Brain microvascular endothelial cell (primary cell): ENCODE measurements around the gene WDR7.

Source experiments
- DNase-seq: peaks from one replicate; pipeline ENCODE4 v3.0.0-alpha.2; 2020
- H3K27ac ChIP-seq: fragments of 250-450 bp; sonication (Bioruptor Pico); 2 replicates; pipeline ENCODE4 v1.5.1; 2020; ENCODE audit warnings: mild to moderate bottlenecking, moderate library complexity
- H3K27me3 ChIP-seq: fragments of 250-450 bp; sonication (Bioruptor Pico); replicated peaks from 2 replicates; pipeline ENCODE4 v1.5.1; 2020; ENCODE audit warnings: mild to moderate bottlenecking
- H3K36me3 ChIP-seq: fragments of 250-450 bp; sonication (Bioruptor Pico); replicated peaks from 2 replicates; pipeline ENCODE4 v1.5.1; 2020; ENCODE audit warnings: mild to moderate bottlenecking
- H3K4me3 ChIP-seq: 2 replicates; pipeline ENCODE4 v1.5.1; 2011; ENCODE audit warnings: low read depth, mild to moderate bottlenecking, control low read depth, low read length, moderate library complexity
- in situ Hi-C: cut with HindIII; loops from 2 replicates; pipeline ENCODE4 v1.10.0; 2017; ENCODE audit warnings: low sequenced_read_pairs, low pct_ligation_motif_present
- TF ChIP-seq, protein P1 (sequence below): IDR thresholded peaks from 2 replicates; pipeline ENCODE4 v1.5.1; 2011; ENCODE audit warnings: low read depth, mild to moderate bottlenecking, moderate library complexity, low read length, control low read depth, inconsistent platforms; ENCODE audit errors: missing control alignments

The WDR7 gene

DNA sequence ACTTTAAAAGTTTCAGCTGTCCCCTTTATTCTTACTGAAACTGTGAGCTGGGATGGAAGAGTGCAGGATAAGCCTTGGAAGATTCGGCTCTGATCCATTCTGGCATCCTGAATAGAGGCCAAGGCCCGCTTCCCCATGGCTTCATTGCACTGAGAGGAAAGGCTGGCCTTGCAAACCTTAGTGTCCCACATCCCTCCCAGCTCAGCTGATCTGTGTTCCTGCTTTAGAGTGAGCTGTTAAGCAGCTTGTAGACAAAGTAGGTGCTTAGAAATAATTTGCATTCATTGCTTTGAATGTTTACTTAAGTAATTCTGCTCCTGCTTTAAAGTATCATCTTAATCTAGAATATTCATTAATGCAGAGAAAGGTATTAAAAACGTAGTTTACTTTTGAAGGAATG lies 326.1 kb downstream of the WDR7 start:
- TF ChIP-seq, protein P1, sequence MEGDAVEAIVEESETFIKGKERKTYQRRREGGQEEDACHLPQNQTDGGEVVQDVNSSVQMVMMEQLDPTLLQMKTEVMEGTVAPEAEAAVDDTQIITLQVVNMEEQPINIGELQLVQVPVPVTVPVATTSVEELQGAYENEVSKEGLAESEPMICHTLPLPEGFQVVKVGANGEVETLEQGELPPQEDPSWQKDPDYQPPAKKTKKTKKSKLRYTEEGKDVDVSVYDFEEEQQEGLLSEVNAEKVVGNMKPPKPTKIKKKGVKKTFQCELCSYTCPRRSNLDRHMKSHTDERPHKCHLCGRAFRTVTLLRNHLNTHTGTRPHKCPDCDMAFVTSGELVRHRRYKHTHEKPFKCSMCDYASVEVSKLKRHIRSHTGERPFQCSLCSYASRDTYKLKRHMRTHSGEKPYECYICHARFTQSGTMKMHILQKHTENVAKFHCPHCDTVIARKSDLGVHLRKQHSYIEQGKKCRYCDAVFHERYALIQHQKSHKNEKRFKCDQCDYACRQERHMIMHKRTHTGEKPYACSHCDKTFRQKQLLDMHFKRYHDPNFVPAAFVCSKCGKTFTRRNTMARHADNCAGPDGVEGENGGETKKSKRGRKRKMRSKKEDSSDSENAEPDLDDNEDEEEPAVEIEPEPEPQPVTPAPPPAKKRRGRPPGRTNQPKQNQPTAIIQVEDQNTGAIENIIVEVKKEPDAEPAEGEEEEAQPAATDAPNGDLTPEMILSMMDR = no peak
- no peak for DNase-seq
- H3K27ac ChIP-seq = no peak overlapping the region
- no peak overlapping the region for H3K4me3 ChIP-seq
- in situ Hi-C loops = no loop called here
- no peaks in the 10 kb centered on the region for H3K27me3 ChIP-seq
- H3K36me3 ChIP-seq = no peaks in the 10 kb centered on the region

DNA sequence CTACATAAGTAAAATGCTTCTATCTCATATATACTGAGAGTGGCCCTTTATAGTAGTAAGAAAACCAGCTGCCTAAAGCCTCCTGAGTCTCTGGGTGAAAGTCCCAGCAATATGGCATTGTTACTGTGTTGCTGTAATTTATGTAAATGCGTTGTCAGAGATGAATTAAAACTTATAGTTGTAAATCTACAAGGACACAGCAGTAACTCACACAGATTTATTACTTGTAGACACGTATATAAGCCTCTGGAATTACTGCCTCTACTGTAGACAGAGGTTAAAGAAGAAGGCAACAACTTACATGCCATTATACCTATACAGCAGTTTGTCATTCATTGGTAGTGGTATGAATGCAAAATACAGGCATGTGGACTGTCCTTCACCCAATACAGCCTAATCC lies 326.6 kb downstream of the WDR7 start:
- H3K4me3 ChIP-seq = no peak overlapping the region
- in situ Hi-C loops = no loop called here
- H3K36me3 ChIP-seq = no peaks in the 10 kb centered on the region
- TF ChIP-seq, protein P1 = no peak
- DNase-seq = no peak
- H3K27me3 ChIP-seq = no peaks in the 10 kb centered on the region
- H3K27ac ChIP-seq = no peak overlapping the region

DNA sequence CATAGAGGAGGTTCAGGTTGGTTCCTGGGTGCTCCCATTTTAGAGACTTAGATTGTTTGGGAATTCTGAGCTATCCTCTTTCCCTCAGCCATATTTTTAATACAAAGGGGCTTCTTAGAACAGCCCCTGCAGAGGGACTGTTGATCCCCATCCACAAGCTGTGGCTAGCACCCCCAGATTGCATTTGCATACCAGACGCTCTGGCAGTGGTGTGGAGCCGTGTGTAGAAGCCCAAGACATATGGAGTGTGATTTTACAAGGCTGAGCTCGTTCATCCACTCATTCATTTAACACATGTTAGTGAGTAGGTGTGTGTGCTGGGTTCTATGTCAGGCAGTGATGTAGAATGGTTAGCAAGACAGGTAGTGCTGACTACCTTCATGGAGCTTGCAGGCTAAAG lies 329.0 kb downstream of the WDR7 start:
- TF ChIP-seq, protein P1 = no peak
- in situ Hi-C loops = no loop called here

DNA sequence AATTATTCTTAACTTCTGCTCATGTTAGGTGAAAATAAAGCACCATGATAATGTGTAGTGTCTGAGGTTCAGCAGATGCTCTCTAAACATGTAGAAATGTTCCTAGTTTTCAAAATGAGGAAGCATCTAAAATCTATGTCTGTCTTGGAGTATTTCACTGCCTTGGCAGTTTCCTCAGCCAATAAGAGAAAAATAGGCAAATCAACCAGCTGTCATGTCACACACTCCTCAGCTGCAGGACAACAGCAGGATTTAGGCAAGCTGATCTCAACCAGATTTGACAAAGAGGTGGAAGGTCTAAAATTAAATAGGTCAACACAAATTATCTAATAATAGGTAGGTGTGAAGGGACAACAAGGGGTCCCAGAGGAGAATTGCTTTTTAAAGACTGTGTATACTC lies 331.6 kb downstream of the WDR7 start:
- Histone ChIP-seq H3K27me3 (no peaks in the 10 kb centered on the region), H3K27ac (no peak overlapping the region), H3K36me3 (no peaks in the 10 kb centered on the region), H3K4me3 (no peak overlapping the region)
- in situ Hi-C loops = no loop called here
- TF ChIP-seq, protein P1 = no peak
- no peak for DNase-seq

More for the DNA sequence above, 329.0 kb downstream of the WDR7 start:
- no peak for DNase-seq
- no peak overlapping the region for H3K4me3 ChIP-seq
- H3K27ac ChIP-seq = no peak overlapping the region
- H3K27me3 ChIP-seq = no peaks in the 10 kb centered on the region
- H3K36me3 ChIP-seq = no peaks in the 10 kb centered on the region

DNA sequence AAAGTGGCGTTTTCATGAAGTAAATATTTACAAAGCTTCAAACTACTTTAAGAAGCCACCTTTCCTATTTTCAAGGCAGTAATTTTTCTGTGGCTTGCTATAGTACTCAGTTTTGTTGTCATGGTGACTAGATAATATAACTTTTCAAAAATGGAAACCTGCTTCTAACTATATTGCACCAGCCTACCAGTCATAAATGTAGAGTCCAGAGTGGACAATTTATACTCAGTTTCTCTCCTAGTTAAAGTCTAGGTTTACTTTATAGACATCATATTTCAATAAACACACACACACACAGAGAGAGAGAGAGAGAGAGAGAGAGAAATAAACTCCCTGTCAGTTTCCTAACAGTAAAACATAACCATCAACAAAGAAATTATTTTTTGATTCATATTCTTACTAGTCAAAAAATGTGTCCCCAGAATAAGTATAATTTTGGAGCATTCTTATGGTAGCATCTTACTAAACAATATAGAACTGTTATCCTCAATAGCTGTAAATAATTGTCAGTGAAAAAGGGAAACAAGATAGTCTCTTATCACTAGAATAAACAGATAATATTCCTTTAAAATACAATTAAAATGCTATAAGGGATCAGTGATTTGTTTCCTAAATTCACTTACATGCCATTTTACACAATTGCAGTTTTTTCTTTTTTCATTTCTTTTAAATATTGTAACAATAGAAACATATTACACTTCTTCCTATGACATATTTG lies 332.3 kb downstream of the WDR7 start:
- DNase-seq = no peak
- Histone ChIP-seq H3K27me3 (no peaks in the 10 kb centered on the region), H3K36me3 (no peaks in the 10 kb centered on the region), H3K4me3 (no peak overlapping the region), H3K27ac (no peak overlapping the region)
- in situ Hi-C loops = no loop called here
- TF ChIP-seq, protein P1 = no peak

DNA sequence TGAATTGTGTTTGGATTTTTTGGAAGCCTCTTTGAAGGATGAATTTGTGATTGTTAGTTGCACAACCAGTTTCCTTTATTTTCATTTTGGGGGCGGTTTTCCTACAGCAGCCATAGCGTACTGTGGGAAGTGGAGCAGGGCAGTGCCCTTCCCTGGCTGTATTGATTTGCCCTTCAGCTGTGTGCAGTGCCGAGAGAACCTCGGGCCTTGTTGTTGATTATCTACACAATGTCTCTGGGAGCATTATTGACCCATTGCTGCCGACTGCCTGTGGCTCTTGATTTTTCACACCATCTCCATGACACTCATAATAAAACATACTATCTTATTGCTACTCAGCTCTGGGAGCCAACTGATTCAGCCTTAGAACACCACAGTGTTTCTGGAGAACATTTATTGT lies 333.6 kb downstream of the WDR7 start:
- no peak for DNase-seq
- Histone ChIP-seq H3K4me3 (no peak overlapping the region), H3K36me3 (no peaks in the 10 kb centered on the region), H3K27me3 (no peaks in the 10 kb centered on the region), H3K27ac (no peak overlapping the region)
- in situ Hi-C loops = no loop called here
- TF ChIP-seq, protein P1 = no peak
